Activated T-helper 1 cell treated with anti-CD3 and anti-CD28 coated beads, Interleukin-12 subunit alpha, Interleukin-12 subunit beta, Interleukin-2, Interleukin-4 antibody, amounts not matched to agents 30 ng/mL and 10 ng/mL and 1 ng/mL, durations not matched to agents 14 hours and 24 hours and 36 hours (primary cell): Measurements from ENCODE around the gene SF3B3. TPM values are rescaled to one million over a fixed set of nuclear protein-coding genes. Genes with fewer than 3 reads are reported as not detected.
A peak's percentile ranks its signal among the peaks of the same experiment; 100 is the strongest.

ENCODE experiments used
- DNase-seq: peaks from one replicate; pipeline ENCODE4 v3.0.0; 2021; ENCODE audit warnings: low spot score
- H3K27ac Mint-ChIP-seq: one replicate; pipeline ENCODE4 v1.8.0; 2021; ENCODE audit warnings: mild to moderate bottlenecking, mixed read lengths
- H3K27me3 Mint-ChIP-seq: one replicate; pipeline ENCODE4 v1.8.0; 2022; ENCODE audit warnings: mild to moderate bottlenecking, moderate library complexity, mixed read lengths; ENCODE audit not compliant: insufficient read depth
- H3K36me3 Mint-ChIP-seq: one replicate; pipeline ENCODE4 v1.8.0; 2021; ENCODE audit warnings: low read depth, mixed read lengths
- H3K4me1 Mint-ChIP-seq: one replicate; pipeline ENCODE4 v1.8.0; 2021; ENCODE audit warnings: low read depth, mixed read lengths
- H3K4me3 Mint-ChIP-seq: one replicate; pipeline ENCODE4 v1.8.0; 2021; ENCODE audit warnings: mild to moderate bottlenecking, moderate library complexity, mixed read lengths
- H3K9me3 Mint-ChIP-seq: one replicate; pipeline ENCODE4 v1.8.0; 2021; ENCODE audit warnings: mixed read lengths
- intact Hi-C: fragments of 100-400 bp; cut with micrococcal nuclease; formaldehyde crosslinking; loops from one replicate; pipeline ENCODE4 v1.15.1; 2024
- total RNA-seq: library from RNA; stranded (reverse); gene quantifications from 2 replicates; pipeline ENCODE4 v1.2.3, GENCODE V29; 2022

The SF3B3 gene
- total RNA-seq, 1 donor from 2014 or later, result 532 TPM

- Mint-ChIP-seq H3K36me3 (peaks cover 48% of the 10 kb centered on the region), H3K27ac (no peak overlapping the region), H3K4me1 (peaks cover 19% of the 10 kb centered on the region), H3K4me3 (no peak overlapping the region), H3K27me3 (no peaks in the 10 kb centered on the region), H3K9me3 (no peaks in the 10 kb centered on the region)
- intact Hi-C loops, result loop anchor here (2.0 to 5.0 kb wide), 2 partner anchors 36 to 197 kb away; no protein-coding TSS in a partner anchor
- DNase-seq, result no peak
Observed at GRCh38 chr16:70573451-70574121, 50.0 kb downstream of the SF3B3 start.

GRCh38 chr16:70574595-70575271 lies 51.1 kb downstream of the SF3B3 start:
- H3K36me3 Mint-ChIP-seq, result peaks cover 37% of the 10 kb centered on the region
- peaks cover 19% of the 10 kb centered on the region for H3K4me1 Mint-ChIP-seq
- no peak overlapping the region for H3K27ac Mint-ChIP-seq
- H3K9me3 Mint-ChIP-seq, result no peaks in the 10 kb centered on the region
- DNase-seq, result no peak
- no peaks in the 10 kb centered on the region for H3K27me3 Mint-ChIP-seq
- no peak overlapping the region for H3K4me3 Mint-ChIP-seq
- intact Hi-C loops, result loop anchor here (2.0 to 5.0 kb wide), 2 partner anchors 37 to 196 kb away; no protein-coding TSS in a partner anchor

- H3K4me1 Mint-ChIP-seq, result peaks cover 19% of the 10 kb centered on the region
- intact Hi-C loops, result loop anchor here (2.0 kb wide), 1 partner anchor 195 kb away; no protein-coding TSS in a partner anchor
- no peak overlapping the region for H3K27ac Mint-ChIP-seq
- H3K36me3 Mint-ChIP-seq, result peaks cover 33% of the 10 kb centered on the region
- H3K9me3 Mint-ChIP-seq, result no peaks in the 10 kb centered on the region
- no peak for DNase-seq
- H3K27me3 Mint-ChIP-seq, result no peaks in the 10 kb centered on the region
- H3K4me3 Mint-ChIP-seq, result no peak overlapping the region
Observed at GRCh38 chr16:70575376-70575775, 51.8 kb downstream of the SF3B3 start.

GRCh38 chr16:70576431-70577255 lies 53.0 kb downstream of the SF3B3 start:
- peak overlapping the region; percentile 10 for H3K27ac Mint-ChIP-seq
- no peak for DNase-seq
- H3K36me3 Mint-ChIP-seq, result peaks cover 24% of the 10 kb centered on the region
- peaks cover 17% of the 10 kb centered on the region for H3K4me1 Mint-ChIP-seq
- intact Hi-C loops, result loop anchor here (1.0 kb wide), 1 partner anchor 77 kb away; no protein-coding TSS in a partner anchor
- H3K9me3 Mint-ChIP-seq, result no peaks in the 10 kb centered on the region
- no peaks in the 10 kb centered on the region for H3K27me3 Mint-ChIP-seq
- no peak overlapping the region for H3K4me3 Mint-ChIP-seq

GRCh38 chr16:70577256-70577698 lies 53.7 kb downstream of the SF3B3 start:
- Mint-ChIP-seq H3K36me3 (peaks cover 17% of the 10 kb centered on the region), H3K9me3 (no peaks in the 10 kb centered on the region), H3K4me3 (no peak overlapping the region), H3K27ac (no peak overlapping the region), H3K4me1 (peaks cover 11% of the 10 kb centered on the region), H3K27me3 (no peaks in the 10 kb centered on the region)
- intact Hi-C loops, result no loop called here
- DNase-seq, result no peak

- no peak overlapping the region for H3K4me3 Mint-ChIP-seq
- H3K27me3 Mint-ChIP-seq, result no peaks in the 10 kb centered on the region
- peaks cover 8% of the 10 kb centered on the region for H3K4me1 Mint-ChIP-seq
- no peak for DNase-seq
- no peaks in the 10 kb centered on the region for H3K9me3 Mint-ChIP-seq
- peaks cover 11% of the 10 kb centered on the region for H3K36me3 Mint-ChIP-seq
- intact Hi-C loops, result no loop called here
- no peak overlapping the region for H3K27ac Mint-ChIP-seq
Observed at GRCh38 chr16:70578035-70578434, 54.4 kb downstream of the SF3B3 start.

- Mint-ChIP-seq H3K4me3 (no peak overlapping the region), H3K4me1 (no peaks in the 10 kb centered on the region), H3K27me3 (no peaks in the 10 kb centered on the region), H3K36me3 (peaks cover 8% of the 10 kb centered on the region), H3K27ac (no peak overlapping the region), H3K9me3 (no peaks in the 10 kb centered on the region)
- intact Hi-C loops, result no loop called here
- DNase-seq, result no peak
Observed at GRCh38 chr16:70579248-70579647, 55.6 kb downstream of the SF3B3 start.

GRCh38 chr16:70579648-70580630 lies 56.3 kb downstream of the SF3B3 start:
- no peak overlapping the region for H3K4me3 Mint-ChIP-seq
- H3K27me3 Mint-ChIP-seq, result no peaks in the 10 kb centered on the region
- H3K9me3 Mint-ChIP-seq, result no peaks in the 10 kb centered on the region
- H3K4me1 Mint-ChIP-seq, result no peaks in the 10 kb centered on the region
- intact Hi-C loops, result no loop called here
- no peak overlapping the region for H3K27ac Mint-ChIP-seq
- no peak for DNase-seq
- peaks cover 2% of the 10 kb centered on the region for H3K36me3 Mint-ChIP-seq

- no peak for DNase-seq
- Mint-ChIP-seq H3K4me3 (no peak overlapping the region), H3K9me3 (no peaks in the 10 kb centered on the region), H3K4me1 (no peaks in the 10 kb centered on the region), H3K27me3 (no peaks in the 10 kb centered on the region), H3K36me3 (no peaks in the 10 kb centered on the region), H3K27ac (no peak overlapping the region)
- intact Hi-C loops, result no loop called here
Observed at GRCh38 chr16:70582280-70582978, 58.8 kb downstream of the SF3B3 start.

GRCh38 chr16:70586731-70587130 lies 63.1 kb downstream of the SF3B3 start:
- intact Hi-C loops, result no loop called here
- Mint-ChIP-seq H3K4me1 (no peaks in the 10 kb centered on the region), H3K4me3 (no peak overlapping the region), H3K36me3 (no peaks in the 10 kb centered on the region), H3K27me3 (no peaks in the 10 kb centered on the region), H3K27ac (no peak overlapping the region), H3K9me3 (no peaks in the 10 kb centered on the region)
- no peak for DNase-seq

- no peak for DNase-seq
- no peaks in the 10 kb centered on the region for H3K4me1 Mint-ChIP-seq
- H3K27ac Mint-ChIP-seq, result no peak overlapping the region
- H3K27me3 Mint-ChIP-seq, result no peaks in the 10 kb centered on the region
- H3K36me3 Mint-ChIP-seq, result no peaks in the 10 kb centered on the region
- H3K4me3 Mint-ChIP-seq, result no peak overlapping the region
- intact Hi-C loops, result no loop called here
- H3K9me3 Mint-ChIP-seq, result no peaks in the 10 kb centered on the region
Observed at GRCh38 chr16:70588565-70588964, 64.9 kb downstream of the SF3B3 start.
